HTR-8/SVneo (cell line): Measurements from ENCODE around the gene NIPAL4.
"Not testable (repeated sequence)": the region's sequence is repeated elsewhere in the genome, so short reads cannot be mapped to it uniquely, and the experiment has no call there.

Experiments used
- DNase-seq: peaks from one replicate; pipeline ENCODE4 v3.0.0; 2011; ENCODE audit warnings: low spot score, mixed read lengths; ENCODE audit not compliant: insufficient read length
- FAIRE-seq: peaks from 2 replicates; lab custom pipeline; 2011; peaks lifted over from hg19 to GRCh38; lab: Jason Lieb, UNC

The NIPAL4 gene

DNA sequence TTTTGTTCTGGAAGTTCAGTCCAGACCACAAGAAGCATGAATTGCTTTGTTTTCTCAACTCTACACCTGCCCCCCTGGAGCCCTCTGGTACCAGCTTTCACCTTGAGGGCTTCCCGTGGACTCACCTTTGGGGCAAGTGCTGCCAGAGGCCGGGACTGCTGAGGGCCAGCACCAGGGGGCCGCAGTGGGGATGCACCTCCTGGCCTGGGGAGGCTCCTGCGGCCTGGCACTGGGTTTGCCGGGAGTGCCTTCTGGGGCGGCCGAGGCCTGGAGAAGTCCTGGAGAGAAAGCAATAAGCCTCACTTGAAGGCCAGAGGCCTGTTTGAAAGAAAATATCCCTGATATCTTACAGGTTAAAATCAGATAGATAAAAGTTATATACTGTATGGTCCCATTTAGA lies 21.7 kb downstream of the NIPAL4 start:
- no peak for DNase-seq
- no peak for FAIRE-seq

DNA sequence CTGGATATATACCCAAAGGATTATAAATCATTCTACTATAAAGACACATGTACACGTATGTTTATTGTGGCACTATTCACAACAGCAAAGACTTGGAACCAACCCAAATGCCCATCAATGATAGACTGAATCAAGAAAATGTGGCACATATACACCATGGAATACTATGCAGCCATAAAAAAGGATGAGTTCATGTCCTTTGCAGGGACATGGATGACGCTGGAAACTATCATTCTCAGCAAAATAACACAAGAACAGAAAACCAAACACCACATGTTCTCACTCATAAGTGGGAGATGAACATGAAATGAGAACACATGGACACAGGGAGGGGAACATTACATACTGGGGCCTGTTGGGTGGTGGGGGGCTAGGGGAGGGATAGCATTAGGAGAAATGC lies 22.7 kb downstream of the NIPAL4 start:
- FAIRE-seq, DNase-seq: not testable (repeated sequence)

DNA sequence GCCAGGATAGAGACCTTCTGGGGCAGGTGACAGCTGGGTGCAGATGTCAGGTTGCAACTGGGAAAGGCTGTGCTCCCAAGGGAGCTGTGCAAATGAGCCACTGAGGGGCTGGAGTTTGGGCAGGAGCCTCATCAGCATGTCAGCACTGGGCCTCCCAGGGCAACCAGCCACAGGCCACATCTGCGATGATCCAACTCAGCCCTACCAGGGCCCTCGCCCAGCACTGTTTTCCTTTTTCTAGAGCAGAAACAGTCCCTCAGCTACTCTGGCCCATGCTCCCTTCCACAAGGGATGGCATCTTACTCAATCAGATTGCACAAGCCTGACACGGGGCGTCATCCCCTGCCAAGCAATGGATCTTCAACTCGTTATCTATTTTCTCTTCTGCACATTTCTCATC lies 24.8 kb downstream of the NIPAL4 start:
- DNase-seq (no peak), FAIRE-seq (no peak)

DNA sequence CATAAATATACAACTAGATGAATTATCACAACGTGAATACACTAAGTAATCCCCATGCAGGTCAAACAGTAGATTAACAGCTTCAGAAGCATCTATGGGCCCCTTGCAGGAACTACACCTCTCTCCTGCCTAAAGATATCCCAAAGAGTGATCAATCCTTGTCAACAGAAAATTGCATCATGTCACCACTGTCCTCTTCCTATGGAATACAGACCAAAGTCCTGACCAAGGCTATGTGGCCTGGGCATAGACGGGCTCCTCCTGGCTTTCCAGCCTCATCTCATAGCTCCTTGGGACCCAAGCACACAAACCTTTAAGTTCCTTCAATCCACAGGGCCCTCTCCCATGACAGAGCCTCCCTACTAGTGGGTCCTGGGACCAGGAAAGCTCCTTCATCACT lies 25.3 kb downstream of the NIPAL4 start:
- DNase-seq = no peak
- no peak for FAIRE-seq

DNA sequence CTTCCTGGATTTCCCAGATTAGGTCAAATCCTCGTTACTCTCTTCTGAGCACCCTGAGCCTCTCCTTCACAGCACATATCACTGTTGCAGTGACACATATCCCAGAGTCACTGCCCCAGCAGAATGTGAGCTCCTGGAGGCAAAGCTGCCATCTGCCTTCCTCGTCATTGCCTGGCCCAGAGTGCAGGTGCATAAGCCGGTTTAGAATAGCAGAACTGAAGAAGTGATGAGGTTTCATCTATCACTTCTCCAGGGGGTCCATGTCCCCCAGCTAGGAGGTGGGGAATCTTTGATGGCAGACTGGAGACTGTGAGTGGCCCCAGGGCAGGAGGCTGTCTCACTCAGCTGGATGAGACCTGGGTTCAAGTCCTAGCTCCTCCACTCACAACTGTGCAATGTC lies 25.8 kb downstream of the NIPAL4 start:
- no peak for DNase-seq

DNA sequence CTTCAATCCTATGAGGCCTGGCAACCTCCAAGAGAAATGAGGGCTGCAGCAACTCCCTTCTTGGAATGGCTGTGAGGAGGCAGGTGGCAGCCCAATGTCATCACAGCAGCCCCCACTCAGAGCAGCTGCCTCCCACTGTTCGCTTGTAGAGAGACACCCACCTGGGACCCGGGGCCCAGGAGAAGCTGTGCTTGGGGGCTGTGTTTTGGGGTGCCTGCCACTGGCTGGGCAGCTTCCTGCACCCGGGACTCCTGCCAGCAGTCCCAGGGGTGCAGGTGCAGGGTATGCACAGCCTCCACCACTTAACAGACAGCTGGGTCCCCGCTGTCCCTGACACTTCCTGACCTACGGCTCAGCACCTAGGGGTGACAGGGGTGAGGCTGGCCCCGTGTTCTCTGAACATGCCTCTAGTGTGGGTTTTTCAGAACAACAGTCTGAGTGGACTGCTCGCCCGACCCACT lies 26.2 kb downstream of the NIPAL4 start:
- DNase-seq (no peak), FAIRE-seq (no peak)

More for the DNA sequence above, 25.8 kb downstream of the NIPAL4 start:
- no peak for FAIRE-seq

DNA sequence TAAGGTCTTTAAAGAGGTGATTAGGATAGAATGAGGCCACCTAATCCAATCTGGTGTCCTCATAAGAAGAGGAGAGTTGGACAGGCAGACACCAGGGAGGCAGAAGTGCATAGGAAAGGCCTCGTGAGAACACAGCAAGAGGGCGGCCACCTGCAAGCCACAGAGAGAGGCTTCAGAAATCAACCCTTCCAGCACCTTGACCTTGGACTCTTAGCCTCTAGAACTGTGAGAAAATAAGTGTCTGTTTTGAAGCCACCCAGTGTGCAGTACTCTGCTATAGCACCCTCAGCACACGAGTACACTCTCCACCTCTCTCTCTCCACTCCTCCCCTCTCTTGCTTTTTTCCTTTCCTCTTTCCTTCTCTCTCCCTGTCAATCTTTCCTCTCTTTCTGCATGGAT lies 26.8 kb downstream of the NIPAL4 start:
- DNase-seq (no peak), FAIRE-seq (no peak)

DNA sequence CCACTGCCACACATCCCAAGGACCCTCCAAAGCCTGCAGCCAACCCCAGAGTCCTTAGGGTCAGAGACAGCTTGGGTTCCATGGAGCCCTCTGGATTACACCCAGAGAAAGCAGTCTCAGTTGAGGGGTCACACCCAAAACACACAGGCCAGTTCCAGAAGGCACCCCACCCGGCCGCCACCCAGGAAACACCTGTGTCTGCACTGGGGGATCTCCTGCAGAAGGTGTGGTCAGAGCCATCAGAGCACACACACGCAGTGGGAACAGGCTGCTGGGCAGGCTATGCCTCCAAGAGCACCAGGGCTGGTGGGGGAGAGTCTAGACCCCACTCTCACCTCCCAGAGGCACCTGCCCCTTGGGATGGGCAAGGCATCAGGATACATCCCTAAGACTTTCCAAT lies 27.3 kb downstream of the NIPAL4 start:
- DNase-seq (no peak), FAIRE-seq (no peak)

DNA sequence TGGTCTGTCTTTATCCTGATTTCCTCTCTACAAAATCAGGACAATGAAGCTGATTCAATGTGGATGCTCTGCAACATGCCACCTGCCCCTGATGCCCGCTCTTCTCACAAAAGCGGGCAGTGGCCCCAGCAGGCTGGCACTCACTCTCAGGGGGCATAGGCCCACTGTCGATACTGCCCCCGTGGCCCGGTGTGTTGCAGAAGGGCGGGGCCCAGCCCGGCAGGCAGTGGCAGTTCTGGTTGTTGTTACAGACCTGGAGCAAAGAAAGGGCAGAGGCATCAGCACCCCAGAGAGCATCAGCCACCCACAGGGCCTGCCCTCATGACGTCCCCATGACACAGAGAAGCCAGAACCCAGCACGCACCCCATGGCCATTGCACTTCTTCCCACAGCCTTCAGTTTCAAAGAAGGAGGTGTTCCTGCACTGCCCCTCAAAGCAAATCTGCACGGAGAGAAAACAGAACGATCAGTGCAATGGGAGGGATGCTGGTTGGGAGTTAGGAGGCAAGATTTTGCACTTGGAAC lies 31.5 kb downstream of the NIPAL4 start:
- DNase-seq (no peak), FAIRE-seq (no peak)

DNA sequence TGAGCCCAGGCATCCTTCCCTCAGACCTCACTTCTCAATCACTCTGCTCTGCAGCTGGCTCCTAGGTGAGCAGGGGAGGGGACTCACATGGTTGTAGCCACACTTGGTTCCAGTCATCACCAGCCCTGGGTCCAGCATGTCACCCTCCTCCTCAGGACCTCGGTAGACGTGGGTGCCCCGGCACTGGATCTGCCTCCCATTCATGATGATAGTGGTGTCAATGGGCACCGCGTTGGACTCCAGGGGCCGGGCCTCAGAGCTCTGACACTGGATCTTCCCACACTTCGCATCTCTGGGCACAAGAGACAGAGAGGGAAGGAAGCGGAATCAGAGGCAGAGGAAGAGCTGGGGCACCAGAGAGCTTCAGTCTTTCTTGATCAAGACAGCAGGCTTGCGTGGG lies 32.9 kb downstream of the NIPAL4 start:
- DNase-seq (no peak), FAIRE-seq (no peak)

DNA sequence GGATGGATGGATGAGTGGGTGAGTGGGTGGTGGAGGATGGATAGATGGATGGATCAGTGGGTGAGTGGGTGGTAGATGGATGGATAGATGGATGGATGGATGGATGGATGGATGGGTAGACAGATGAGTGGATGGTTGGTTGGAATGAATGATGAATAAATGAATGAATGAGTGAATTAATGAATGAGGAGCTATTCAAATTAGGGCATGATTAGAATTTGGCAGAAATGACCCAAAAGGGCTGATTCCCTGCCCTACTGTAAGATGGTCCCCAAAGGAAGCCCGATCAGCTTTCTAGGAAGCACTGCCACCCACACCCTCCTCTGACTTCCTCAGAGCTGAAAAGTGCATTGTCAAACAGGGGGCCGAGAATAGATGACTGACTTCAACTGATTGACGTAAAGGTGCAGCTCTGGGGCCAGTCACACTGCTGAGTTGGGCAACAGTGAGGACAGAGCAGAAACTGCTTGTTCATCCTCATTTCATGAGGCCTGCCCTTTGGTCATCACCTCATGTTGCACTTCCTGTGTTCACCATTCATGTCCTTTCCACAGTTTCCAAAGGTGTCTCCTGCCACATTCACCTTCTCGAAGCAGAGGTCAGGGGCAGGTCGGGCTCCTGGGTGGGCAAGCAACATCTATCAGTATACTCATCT lies 34.3 kb downstream of the NIPAL4 start:
- FAIRE-seq (no peak), DNase-seq (no peak)

DNA sequence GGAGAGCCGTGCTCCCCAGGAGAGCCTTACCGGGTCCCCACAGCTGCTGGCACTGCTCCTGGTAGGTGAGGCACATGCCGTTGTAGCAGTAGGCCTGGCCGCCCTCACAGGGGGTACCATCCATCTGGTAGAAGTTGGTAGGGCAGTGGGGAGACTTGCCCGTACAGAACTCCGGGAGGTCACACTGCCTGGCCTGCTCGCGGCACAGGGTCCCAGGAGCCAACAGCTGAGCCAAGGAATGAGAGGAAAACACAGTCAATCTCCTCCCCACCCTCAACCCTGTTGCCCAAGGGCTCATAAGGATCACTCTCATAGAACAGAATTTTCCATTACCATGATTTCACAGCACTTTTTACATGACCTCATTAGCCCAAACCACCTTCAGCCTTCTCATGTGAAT lies 36.9 kb downstream of the NIPAL4 start:
- FAIRE-seq (no peak), DNase-seq (no peak)

DNA sequence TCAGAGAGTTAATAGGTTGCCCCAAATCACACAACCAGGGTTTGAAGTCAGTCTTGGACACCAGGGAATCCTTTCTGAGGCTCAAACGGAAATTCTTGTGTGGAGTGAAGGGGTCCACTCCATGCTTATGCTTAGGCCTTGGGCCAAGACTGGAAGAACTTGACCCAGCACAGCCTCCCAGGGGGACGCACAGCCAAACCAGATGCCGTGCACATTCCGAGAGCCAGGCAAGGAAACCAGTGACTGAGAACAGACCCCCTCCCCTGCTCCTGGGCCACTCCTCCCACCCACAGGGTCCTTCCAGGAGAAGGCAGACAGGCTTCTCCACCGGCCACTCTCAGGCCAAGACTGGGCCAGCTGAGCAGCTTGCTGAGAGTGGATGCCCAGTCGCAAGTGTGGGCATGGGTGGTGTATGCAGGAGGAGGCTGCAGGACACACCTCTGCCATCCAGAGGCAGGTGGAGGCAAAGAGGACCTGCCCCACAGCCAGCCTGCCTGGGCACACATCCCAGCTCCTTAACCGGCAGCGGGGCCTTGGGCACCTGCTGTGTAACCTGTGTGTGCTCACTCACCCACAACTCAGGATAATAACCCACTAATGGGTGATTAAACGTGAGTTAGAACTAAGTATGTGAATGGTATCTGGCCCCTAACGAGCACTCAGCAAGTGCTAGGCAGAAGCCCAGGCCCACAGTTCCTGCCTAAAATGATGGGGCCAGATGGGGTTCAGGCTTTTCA lies 38.0 kb downstream of the NIPAL4 start:
- FAIRE-seq = no peak
- no peak for DNase-seq

DNA sequence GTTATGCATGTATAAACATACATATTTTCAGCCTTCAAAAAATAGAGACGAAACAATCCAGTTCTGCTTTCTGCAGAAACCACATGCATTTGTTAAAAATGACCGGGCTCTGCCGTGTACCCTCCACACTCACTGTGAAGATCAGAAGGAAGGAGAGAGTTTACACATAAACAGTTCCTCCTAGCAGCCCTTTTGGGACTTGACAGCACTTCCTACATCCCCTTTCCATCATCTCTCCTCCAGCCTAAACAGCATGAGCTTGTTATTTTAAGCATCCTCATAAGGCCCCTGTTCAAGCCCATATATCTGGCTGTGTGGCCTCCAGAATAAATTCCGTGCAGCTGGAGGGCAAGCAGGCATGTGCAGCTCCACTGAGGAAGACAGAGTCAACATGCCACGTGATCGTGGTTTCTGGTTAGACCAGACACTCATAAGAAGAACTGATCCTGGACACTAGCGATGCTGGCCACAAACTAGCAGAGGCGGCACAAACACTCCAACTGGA lies 42.2 kb downstream of the NIPAL4 start:
- FAIRE-seq (no peak), DNase-seq (no peak)

DNA sequence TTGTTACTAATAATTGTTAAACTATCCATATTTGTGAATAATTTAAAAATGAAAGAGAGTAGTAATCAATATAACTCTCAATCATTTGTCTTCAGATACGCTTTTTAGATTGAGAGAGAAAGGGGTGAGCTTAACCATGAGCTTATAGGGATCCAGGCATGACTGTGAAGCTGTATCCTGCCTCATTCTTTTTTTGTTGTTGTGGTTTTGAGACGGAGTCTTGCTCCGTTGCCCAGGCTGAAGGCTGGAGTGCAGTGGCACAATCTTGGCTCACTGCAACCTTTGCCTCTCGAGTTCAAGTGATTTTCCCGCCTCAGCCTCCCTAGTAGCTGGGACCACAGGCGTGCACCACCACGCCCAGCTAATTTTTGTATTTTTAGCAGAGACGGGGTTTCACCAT lies 44.0 kb downstream of the NIPAL4 start:
- no peak for FAIRE-seq
- no peak for DNase-seq

DNA sequence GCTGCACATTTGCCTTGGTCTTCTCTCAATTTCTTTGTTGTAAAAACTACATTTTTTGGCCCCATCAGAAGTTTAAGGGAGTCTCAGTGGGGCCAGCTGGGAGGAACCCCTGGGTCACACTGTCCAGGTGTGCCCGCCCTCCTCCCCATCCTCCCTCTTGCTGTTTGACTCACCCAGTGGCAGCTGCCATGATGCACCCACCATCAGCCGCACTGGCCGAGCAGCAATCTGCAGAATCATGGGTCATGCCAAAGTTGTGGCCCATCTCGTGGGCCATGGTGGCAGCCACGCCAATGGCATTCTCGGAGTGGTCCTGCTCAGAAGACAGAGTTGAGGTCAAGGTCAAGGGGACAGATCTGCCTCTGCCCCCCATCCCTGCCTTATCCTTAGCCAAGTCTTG lies 45.5 kb downstream of the NIPAL4 start:
- no peak for FAIRE-seq

DNA sequence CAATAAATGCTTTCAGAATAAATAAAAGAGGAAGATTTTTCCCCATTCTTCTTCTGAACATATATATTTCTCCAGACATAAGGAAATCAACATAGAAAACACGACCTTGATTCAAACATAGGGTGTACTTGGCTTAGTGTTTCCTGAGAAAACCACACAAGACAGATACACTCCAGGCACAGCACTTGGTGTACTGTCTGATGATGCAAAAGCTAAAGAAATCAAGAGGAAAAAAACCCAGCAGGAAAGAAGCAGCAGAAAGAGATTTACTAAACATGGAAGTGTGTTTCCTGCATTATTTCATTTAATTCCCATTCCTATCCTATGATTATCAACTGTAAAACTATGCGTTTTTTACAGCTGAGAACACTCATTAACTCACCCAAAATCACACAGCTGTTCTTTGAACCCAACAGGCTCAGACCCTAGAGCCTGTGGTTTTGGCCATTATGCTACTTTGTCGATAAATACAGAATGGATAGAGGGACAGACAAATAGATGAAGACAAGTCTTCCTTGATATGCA lies 46.1 kb downstream of the NIPAL4 start:
- FAIRE-seq (no peak), DNase-seq (no peak)

More for the DNA sequence above, 45.5 kb downstream of the NIPAL4 start:
- no peak for DNase-seq

DNA sequence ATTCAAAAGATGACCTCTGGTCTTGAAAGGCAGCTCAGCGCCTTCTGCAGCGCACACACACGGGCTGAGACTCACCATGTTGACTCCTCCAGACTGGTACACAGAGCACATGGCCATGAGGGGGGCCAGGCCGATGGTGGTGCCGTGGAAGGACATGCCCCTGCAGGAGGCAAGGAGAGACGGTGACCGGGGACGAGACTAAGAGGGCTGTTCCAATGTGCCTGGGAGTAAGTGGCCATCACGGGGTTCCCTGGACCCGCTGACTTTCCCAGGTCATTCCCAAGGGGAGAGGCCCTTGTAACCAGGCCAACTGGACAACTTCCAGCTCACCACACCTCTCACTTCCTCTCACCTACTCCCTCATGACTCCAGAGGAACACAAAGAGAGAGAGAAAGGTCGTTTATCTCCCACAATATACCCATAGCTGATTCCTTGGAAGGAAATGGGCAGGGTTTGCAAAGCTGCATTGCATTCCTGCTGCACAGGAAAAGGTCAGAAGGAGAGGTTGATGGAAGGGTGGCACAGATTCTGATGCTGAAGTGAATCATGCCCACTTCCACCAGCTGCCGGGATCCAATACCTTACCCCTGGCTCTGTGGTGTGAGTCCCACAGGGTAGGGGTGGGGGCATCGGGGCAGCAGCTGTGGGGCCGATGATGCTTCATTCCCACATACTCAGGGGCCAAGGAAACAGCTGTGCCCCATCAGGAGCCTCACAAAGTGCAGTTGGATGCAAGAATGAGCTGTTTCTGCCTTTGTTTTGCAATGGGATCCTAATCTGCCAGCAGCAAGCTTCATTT lies 47.2 kb downstream of the NIPAL4 start:
- no peak for FAIRE-seq
- no peak for DNase-seq

DNA sequence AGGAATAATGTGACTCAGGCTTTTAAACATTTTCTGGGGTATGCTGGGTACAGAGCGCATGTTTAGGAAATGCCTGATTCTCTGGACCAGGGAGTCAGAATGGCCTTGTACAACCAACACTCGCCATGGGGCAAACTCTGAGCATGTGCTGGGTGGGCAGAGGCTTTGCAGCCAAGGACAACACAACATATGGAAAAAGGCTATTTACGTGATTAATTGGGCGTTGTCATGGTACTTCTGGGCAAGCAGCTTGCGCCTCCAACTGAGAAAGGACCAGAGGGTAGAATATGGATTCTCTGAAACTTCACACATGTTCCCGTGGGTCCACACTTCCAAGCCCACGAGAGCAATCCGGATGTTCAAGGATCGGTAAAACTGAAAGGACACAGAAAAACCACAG lies 49.1 kb downstream of the NIPAL4 start:
- FAIRE-seq = no peak
- DNase-seq = no peak

DNA sequence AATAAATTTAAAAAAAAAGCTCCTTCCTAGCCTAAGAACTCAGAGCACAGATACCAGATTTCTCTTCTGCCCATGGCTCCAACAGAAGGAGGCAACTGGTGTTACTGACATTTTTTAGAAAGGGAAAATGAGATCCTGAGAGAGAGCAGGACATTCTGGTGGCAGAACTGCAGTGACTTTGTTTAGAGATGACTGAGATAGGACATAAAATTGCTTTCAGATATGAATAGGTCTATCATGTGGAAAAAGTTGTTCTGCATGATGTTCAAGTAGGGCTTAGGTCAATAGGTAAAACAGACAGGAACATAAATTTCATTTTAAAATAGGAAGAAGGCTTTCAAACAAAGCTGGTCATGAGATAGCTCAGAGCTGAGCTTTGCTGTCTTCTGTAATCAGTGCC lies 49.6 kb downstream of the NIPAL4 start:
- no peak for FAIRE-seq
- no peak for DNase-seq
